HEK293T (cell line): ENCODE data around the gene PANK1.

Experiments used
- FOXA1 ChIP-seq: fragments of 450-650 bp; IDR thresholded peaks from 2 replicates; pipeline ENCODE4 v1.6.1; 2016; ENCODE audit warnings: mild to moderate bottlenecking
- HDGF ChIP-seq: fragments of 450-650 bp; IDR thresholded peaks from 2 replicates; pipeline ENCODE4 v1.6.1; 2017; ENCODE audit warnings: antibody characterized with exemption, borderline replicate concordance
- SP1 ChIP-seq: fragments of 450-650 bp; IDR thresholded peaks from 2 replicates; pipeline ENCODE4 v1.6.1; 2017

DNA sequence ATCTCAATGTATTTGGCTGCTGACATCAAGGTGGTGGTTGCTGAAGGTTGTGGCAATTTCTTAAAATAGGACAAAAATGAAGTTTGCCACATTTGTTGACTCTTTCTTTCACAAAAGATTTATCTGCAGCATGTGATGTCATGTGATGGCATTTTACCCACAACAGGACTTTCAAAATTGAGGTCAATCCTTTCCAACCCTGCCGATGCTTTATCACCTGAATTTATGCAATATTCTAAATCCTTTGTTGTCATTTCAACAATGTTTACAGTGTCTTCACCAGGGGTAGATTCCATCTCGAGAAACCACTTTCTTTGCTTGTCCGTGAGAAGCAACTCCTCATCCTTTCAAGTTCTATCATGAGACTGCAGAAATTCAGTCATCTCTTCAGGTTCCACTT is 69.0 kb downstream of the PANK1 start:
- TF ChIP-seq HDGF (no peak), SP1 (no peak), FOXA1 (no peak)
